Left hindlimb (tissue), 1 donor: ENCODE results near the gene EPN3.
A peak's percentile ranks its signal among the peaks of the same experiment; 100 is the strongest.

Source experiments
- DNase-seq: peaks from one replicate; pipeline ENCODE4 v3.0.0-alpha.2; 2018

Gene EPN3

DNA sequence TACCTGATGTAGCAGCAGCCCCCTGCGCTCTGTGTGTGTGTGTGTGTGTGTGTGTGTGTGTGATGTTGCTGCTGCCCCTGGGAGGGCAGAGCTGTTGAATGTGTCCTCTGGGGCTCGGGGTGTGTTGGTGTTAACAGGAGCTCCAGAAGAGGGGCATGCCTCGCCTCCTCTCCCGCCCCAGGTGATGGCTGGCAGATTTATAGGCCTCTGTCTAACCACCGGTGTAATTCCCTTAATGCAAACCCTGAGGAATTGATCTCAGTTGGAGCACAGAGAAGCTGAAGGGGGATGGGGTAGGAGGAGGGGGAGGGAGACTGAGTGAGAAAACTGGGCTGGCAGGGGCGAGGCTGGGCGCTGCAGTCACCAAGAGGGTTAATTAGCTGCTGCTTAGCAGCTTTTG lies 38.0 kb downstream of the EPN3 start:
- DNase-seq, result no peak

- DNase-seq, result no peak
Measured at GRCh38 chr17:50571681-50572080, 39.1 kb downstream of the EPN3 start.

GRCh38 chr17:50572541-50572940 lies 40.0 kb downstream of the EPN3 start:
- no peak for DNase-seq

DNA sequence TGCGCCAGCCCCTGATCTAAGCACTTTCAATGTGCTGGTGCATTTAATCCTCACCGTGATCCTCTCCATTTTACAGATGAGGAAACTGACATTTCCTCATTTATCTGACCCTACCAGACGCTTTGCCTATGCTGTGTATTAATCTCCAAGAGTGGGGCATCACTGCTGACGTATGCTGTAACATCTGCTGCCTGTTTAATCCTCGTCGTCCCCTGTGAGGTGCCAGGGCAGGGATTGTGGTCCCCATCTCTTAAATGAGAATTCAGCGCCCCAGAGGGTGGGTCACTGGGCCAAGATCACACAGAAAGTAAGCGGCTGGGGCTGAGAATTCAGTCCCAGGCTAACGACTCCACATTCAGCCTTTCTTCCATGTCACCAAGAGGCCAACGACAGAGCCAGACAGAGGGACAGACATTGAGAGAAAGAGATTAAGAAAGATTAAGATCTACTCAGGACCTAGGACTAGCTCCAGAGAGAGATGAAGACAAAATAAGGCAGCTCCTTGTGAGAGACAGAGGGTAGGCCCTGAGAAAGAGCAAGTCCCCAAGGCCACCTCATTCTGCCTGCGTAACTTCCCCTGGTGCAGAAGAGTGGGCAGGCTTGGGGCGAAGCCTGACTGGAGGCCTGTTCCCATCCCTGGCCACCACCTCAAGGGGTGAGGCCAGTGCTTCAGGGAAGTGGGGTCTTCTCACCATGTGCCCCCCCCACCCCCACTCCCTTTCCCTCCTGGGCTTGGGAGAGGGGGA lies 41.5 kb downstream of the EPN3 start:
- no peak for DNase-seq

DNA sequence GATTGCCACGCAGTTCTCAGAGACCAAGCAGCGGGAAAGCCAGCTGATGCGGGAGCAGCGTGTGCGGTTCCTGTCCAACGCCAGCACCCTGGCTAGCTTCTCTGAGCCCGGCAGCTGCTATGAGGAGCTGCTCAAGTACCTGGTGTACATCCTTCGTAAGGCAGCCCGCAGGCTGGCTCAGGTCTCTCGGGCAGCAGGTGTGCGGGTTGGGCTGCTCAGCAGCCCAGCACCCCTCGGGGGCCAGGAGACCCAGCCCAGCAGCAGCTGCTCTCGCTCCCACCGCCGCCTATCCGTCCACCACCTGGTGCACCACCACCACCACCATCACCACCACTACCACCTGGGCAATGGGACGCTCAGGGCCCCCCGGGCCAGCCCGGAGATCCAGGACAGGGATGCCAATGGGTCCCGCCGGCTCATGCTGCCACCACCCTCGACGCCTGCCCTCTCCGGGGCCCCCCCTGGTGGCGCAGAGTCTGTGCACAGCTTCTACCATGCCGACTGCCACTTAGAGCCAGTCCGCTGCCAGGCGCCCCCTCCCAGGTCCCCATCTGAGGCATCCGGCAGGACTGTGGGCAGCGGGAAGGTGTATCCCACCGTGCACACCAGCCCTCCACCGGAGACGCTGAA lies 43.2 kb downstream of the EPN3 start:
- DNase-seq, result no peak

DNA sequence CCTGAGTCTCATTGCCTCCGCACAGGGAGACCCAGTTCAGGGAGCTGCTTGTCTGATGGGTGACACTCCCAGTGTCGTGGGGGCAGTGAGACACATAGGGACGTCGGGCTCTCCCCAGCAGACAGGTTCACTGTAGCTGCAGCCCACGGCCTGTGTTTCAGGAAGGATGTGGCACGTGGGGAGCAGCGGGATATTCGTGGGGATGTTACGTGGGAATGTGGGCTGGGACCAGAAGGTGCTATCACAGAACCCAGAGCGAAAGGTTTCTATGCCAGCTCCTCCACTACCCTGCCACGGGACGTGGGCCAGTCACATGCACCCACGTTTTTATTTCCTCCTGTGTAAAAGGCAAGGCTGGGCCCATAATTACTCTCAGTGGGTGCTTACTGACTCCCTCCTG lies 44.3 kb downstream of the EPN3 start:
- DNase-seq, result no peak

DNA sequence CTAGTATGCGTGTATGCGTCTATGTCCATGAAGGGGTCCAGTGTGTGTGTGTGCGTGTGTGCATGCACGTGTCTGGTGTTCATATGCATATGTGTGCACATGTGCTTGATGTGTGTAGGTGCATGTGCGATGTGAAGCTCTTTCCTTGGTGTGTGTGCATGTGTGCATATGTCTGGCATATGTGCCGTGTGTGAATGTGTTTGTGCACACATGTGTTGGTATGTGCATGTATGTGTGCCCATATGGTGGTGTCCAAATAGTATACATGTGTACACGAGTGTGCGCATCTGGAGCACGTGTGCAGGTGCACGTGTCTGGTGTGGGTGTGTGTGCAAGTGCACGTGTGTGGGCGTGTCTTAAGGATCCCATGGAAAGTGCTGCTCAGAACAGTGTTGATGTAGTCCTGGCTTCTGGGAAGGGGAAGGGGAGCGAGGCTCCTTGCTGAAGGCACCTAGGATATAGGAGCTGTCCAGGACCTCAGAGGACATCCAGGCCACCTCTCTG lies 45.0 kb downstream of the EPN3 start:
- DNase-seq, result no peak

DNA sequence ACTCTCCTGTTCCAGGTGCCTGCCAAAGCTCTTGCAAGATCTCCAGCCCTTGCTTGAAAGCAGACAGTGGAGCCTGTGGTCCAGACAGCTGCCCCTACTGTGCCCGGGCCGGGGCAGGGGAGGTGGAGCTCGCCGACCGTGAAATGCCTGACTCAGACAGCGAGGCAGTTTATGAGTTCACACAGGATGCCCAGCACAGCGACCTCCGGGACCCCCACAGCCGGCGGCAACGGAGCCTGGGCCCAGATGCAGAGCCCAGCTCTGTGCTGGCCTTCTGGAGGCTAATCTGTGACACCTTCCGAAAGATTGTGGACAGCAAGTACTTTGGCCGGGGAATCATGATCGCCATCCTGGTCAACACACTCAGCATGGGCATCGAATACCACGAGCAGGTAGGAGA lies 45.6 kb downstream of the EPN3 start:
- DNase-seq, result no peak

- no peak for DNase-seq
Measured at GRCh38 chr17:50579399-50579798, 46.9 kb downstream of the EPN3 start.

DNA sequence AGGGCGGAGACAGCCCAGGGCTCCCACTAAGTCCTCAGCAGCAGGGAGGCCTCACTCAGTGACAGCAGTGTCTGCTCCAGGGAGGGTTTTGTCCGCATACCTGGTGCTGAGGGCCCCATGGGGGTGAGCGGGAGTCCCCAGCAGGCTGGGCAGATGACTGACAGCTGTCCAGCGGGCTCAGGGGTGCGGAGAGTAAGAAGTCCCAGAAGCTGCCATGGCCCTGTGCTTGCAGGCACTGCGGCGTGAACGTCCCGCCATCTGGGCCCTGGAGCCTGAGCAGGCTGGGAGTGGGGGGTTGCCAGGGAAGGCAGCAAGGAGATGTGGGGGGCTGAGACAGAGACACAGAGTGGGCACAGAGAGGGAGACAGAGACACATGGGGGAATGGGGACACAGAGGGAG lies 48.1 kb downstream of the EPN3 start:
- no peak for DNase-seq

GRCh38 chr17:50581316-50581715 lies 48.8 kb downstream of the EPN3 start:
- no peak for DNase-seq

- DNase-seq, result no peak
Measured at GRCh38 chr17:50582741-50583140, 50.2 kb downstream of the EPN3 start.

DNA sequence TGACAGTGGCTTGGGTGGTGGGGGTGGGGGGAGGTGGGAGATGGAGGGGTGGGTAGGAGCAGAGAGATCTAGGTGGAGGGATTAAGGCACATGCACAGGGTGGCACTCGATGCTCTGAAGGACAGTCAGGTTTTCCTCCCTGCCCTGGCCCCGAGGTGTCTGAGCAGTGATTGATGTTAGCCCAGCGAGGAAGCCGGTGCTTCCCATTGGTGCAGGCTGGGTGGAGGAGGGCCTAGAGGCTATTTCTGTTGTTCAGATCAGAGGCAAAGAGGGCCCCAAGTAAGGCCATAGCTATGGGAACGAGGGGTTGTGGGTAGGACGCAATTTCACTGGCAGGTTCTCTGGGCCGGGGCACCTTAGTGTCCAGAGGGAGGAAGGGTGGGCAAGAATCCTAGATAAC lies 51.1 kb downstream of the EPN3 start:
- DNase-seq, result no peak

DNA sequence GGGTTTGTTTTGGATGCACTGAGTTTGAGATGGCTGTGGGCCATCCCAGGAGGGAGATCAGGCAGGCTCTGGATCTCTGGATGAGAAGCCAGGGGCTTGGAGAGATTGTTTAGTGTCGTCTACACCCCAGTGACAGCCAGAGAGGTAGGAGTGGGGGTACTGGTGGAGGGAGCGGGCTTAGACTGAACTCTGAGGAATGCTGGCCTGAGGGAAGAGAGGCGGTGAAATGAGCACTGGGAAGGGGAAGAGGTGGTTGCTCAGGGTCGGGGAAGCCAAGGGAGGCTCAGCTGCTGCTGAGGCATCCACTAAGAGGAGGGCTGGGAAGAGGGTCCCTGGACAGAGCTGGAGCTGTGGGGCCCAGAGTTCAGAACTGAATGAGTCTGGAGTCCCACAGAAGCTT lies 51.6 kb downstream of the EPN3 start:
- DNase-seq, result no peak

- DNase-seq, result no peak
Measured at GRCh38 chr17:50584749-50585148, 52.2 kb downstream of the EPN3 start.

GRCh38 chr17:50585346-50585745 lies 52.8 kb downstream of the EPN3 start:
- no peak for DNase-seq

DNA sequence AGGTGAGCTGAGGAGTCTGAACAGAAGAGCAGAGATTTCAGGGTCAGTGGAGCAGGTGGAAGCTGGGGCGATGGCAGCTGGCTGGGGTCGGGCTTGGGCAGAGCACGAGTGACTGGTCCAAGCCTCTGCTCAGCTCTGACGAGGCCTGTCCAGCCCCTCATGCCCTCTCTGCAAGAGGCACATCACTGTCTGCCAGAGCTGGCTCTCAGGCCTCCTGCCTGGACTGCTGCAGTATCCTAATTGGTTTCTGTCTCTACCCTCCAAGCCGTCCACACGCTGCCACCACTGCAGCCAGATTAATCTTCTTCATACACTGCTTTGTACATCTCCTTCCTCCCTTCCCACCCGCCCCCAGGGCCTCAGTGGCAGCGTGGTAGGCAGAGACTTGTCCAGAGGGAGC lies 53.4 kb downstream of the EPN3 start:
- no peak for DNase-seq

DNA sequence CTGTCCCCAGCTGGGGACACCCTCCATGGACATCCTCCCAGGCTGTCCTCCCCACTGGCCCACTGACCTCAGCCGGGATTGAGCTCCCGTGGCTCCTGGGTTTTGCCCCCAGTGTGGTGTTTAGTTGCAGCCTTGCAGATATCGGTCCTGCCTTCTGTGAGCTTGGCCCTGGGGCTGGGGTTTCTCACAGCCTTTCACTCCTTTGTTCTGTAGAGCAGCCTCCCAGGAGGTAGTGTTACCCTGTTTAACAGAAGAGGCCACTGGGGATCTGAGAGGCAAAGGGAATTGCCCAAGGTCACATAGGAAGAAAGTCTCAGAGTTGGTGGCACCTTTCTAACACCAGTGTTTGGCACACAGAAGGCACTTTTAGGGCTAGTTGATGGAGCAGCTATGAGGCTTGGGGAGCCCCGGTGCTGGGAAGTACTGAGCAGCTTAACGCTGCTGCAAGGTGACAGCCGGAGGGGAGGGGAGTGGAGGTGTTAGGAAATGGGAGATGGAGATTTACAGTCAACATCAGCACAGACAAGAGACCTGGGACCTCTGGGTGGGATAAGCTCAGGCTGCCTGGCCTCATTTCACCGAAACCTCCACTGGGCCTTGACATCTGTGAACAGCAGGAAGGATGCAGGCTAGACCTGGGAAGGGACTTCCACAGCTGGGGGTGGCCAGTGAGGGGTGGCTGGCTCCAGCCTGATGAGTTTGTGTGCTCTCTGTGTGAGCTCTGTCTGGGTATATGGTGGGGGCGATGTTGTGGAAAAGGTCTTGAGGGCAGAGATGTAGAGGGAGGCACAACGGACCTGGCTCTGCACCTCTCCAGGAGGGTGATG lies 54.1 kb downstream of the EPN3 start:
- DNase-seq, result no peak

- DNase-seq, result no peak
Measured at GRCh38 chr17:50587571-50587970, 55.0 kb downstream of the EPN3 start.

DNA sequence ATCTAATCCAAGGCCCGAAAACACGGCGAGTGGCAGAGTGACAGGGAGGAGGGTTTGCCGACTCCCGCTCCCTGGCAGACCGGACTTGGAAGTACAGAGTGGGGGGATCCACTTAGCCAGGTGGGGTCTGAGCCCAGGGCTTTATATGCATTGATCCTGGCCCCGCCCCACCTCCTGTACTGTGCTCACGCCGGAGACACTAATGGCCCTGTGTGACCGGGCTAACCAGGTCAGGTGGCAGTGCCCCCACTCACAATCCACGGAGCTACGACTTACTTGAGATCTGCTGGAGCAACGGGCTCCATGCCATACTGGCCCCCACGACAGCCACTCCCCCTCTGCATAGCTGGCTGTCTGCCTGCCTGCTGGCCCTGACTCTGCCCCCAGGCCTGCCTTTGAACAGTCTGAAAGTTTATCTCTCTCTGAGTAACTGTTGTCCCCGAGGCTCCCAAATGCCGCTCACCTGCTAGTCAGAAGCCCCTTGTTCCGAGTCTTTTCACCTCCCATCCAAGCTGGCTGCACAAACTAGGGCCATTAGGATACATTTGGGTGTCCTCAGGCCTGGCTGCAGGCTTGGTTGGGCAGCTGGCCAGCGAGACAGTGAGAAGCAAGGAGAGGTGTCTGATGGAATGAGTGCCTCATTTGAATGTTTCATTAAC lies 56.0 kb downstream of the EPN3 start:
- no peak for DNase-seq

- DNase-seq, result no peak
Measured at GRCh38 chr17:50589095-50589705, 56.7 kb downstream of the EPN3 start.

GRCh38 chr17:50590946-50591737 lies 58.6 kb downstream of the EPN3 start:
- peak; percentile 66 for DNase-seq
